Measurements from ENCODE around the gene DAP. TPM values are rescaled to one million over a fixed set of nuclear protein-coding genes. Genes with fewer than 3 reads are reported as not detected.

Gene DAP
- total RNA-seq, 1 donor from 2014 or later: 235 TPM

GRCh38 chr5:10663489-10664179, 97.4 kb downstream of the DAP start:
- Mint-ChIP-seq H3K4me1 (ENCODE audit: low read depth) (peaks cover 4% of the 10 kb centered on the region), H3K36me3 (ENCODE audit: low read depth) (no peaks in the 10 kb centered on the region), H3K27me3 (ENCODE audit: low read depth) (no peaks in the 10 kb centered on the region), H3K9me3 (ENCODE audit: low read depth) (peaks cover 4% of the 10 kb centered on the region), H3K27ac (ENCODE audit: unreplicated experiment) (no peak overlapping the region), H3K4me3 (ENCODE audit: unreplicated experiment) (no peak overlapping the region)
- no peak for DNase-seq (ENCODE audit: low spot score)
- TF ChIP-seq, protein P1, sequence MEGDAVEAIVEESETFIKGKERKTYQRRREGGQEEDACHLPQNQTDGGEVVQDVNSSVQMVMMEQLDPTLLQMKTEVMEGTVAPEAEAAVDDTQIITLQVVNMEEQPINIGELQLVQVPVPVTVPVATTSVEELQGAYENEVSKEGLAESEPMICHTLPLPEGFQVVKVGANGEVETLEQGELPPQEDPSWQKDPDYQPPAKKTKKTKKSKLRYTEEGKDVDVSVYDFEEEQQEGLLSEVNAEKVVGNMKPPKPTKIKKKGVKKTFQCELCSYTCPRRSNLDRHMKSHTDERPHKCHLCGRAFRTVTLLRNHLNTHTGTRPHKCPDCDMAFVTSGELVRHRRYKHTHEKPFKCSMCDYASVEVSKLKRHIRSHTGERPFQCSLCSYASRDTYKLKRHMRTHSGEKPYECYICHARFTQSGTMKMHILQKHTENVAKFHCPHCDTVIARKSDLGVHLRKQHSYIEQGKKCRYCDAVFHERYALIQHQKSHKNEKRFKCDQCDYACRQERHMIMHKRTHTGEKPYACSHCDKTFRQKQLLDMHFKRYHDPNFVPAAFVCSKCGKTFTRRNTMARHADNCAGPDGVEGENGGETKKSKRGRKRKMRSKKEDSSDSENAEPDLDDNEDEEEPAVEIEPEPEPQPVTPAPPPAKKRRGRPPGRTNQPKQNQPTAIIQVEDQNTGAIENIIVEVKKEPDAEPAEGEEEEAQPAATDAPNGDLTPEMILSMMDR (IDR thresholded peaks at IDR 0.05): no peak

DNA sequence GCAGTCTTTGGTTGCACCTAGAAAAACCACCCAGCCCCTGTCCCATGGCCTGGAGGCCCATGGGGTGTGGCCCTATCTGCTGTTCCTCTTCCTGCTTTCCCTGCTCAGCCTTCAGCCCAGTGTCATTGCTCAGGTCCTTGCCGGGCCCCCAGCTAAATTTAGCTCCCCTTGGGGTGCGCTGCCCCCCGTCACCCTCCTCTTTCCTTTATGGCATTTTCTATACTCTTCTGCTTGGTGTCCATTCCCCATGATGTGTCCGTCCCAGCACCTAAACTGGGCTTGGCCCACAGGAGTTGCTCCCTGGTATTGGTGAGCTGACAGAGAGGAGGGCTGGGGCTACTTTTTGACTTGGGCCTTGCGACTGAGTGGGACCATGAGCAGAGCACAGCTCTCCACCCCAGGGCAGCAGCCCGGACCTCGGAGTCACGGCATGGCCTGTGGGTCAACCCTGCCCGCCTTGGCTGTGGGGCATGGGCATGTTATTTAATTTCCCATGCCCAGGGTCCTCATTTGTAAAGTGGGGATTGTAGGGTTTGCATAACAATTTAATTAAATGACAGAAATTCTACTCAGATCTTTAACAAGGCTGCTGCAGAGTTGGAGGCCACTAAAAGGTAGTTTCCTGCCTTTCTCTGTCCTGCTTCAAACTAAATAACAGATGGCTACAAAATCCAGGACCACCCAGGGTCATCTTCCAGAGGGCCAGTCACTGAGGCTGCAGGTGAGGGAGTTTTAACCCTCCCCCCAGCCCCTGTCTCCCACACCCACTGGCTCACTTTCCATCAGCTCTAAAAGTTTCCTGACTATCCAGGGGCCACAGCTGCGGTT, 98.2 kb downstream of the DAP start:
- Mint-ChIP-seq H3K4me3 (ENCODE audit: unreplicated experiment) (no peak overlapping the region), H3K4me1 (ENCODE audit: low read depth) (peaks cover 4% of the 10 kb centered on the region), H3K27me3 (ENCODE audit: low read depth) (no peaks in the 10 kb centered on the region), H3K27ac (ENCODE audit: unreplicated experiment) (no peak overlapping the region), H3K36me3 (ENCODE audit: low read depth) (no peaks in the 10 kb centered on the region), H3K9me3 (ENCODE audit: low read depth) (no peaks in the 10 kb centered on the region)
- TF ChIP-seq, protein P1 (IDR thresholded peaks at IDR 0.05): no peak
- no peak for DNase-seq (ENCODE audit: low spot score)

DNA sequence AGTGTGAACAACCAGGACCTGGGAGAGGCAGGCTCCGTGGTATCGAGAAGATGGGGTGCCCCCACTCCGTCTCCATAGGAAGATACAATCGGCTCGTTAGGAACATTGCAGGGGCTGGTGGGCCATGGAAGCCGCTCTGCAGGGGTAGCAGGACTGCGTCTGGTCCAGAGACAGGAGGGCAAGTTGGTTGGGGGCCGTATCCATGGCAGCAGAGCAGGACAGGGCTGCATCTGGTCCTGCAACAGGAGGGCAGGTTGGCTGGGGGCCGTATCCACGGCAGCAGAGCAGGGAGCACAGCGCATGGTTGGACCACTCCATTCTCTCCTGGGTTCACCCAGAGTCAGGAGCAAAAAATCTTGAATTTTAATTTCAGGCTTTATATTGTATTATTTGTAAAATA, 99.0 kb downstream of the DAP start:
- no peak overlapping the region for H3K4me3 Mint-ChIP-seq (ENCODE audit: unreplicated experiment)
- no peaks in the 10 kb centered on the region for H3K9me3 Mint-ChIP-seq (ENCODE audit: low read depth)
- H3K36me3 Mint-ChIP-seq (ENCODE audit: low read depth): no peaks in the 10 kb centered on the region
- TF ChIP-seq, protein P1 (IDR thresholded peaks at IDR 0.05): no peak
- no peaks in the 10 kb centered on the region for H3K27me3 Mint-ChIP-seq (ENCODE audit: low read depth)
- no peak for DNase-seq (ENCODE audit: low spot score)
- no peak overlapping the region for H3K27ac Mint-ChIP-seq (ENCODE audit: unreplicated experiment)
- peaks cover 4% of the 10 kb centered on the region for H3K4me1 Mint-ChIP-seq (ENCODE audit: low read depth)

DNA sequence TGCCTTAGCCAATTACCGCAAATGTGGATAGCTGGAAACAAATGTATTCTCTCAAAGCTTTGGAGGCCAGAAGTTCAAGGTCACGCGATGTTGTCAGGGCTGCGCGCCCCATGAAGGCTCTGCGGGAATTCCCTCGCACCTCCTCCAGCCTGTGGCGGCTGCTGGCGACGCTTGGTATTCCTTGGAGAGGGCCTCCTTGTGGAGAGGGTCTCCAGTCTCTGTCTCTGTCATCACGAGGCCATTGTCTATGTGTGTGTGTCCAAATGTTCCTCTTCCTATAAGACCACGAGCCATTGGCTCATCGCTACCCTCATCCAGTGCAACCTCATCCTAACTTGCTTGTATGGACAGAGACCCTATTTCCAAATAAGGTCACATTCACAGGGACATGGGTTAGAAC, 99.6 kb downstream of the DAP start:
- Mint-ChIP-seq H3K27ac (ENCODE audit: unreplicated experiment) (no peak overlapping the region), H3K27me3 (ENCODE audit: low read depth) (no peaks in the 10 kb centered on the region), H3K9me3 (ENCODE audit: low read depth) (no peaks in the 10 kb centered on the region), H3K36me3 (ENCODE audit: low read depth) (no peaks in the 10 kb centered on the region), H3K4me1 (ENCODE audit: low read depth) (peaks cover 4% of the 10 kb centered on the region), H3K4me3 (ENCODE audit: unreplicated experiment) (no peak overlapping the region)
- DNase-seq (ENCODE audit: low spot score): no peak
- TF ChIP-seq, protein P1 (IDR thresholded peaks at IDR 0.05): no peak

DNA sequence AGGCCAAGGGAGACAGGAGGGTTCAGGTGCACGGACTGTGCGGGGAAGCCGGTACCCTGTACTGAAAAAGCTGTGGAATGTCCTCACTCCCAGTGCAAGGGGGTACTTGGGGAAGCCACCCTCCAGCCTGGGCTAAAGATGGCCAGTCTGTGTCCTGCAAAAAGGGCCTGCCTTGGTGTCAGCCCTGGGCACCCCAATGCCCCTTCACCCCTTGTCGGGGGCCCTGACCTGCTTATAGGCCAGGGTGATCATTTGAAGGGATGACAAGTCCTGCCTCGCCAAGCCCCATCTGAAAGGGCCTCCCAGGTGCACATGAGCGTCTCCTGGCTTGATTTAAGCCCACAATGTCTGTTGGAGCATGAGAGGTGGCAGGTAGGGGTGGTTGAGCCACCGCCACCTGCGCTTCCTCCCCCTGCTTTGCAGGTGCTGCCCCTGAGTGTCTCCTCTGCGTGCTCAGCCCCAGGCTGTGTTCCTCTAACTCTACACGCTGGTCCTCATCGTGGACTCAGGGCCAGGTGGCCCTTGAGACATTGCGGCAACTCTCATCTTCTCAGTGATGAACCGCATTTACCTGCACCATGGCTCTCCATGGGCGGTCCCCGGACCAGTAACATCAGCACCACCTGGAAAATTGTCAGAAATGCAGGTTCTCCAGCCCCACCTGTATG, 100.2 kb downstream of the DAP start:
- H3K27me3 Mint-ChIP-seq (ENCODE audit: low read depth): no peaks in the 10 kb centered on the region
- H3K4me1 Mint-ChIP-seq (ENCODE audit: low read depth): peaks cover 4% of the 10 kb centered on the region
- no peak overlapping the region for H3K27ac Mint-ChIP-seq (ENCODE audit: unreplicated experiment)
- DNase-seq (ENCODE audit: low spot score): no peak
- no peaks in the 10 kb centered on the region for H3K9me3 Mint-ChIP-seq (ENCODE audit: low read depth)
- H3K36me3 Mint-ChIP-seq (ENCODE audit: low read depth): no peaks in the 10 kb centered on the region
- no peak overlapping the region for H3K4me3 Mint-ChIP-seq (ENCODE audit: unreplicated experiment)
- TF ChIP-seq, protein P1 (IDR thresholded peaks at IDR 0.05): no peak
